DMS153 treated with DMSO at 0.1 percent for 48 hours (cell line): Measurements from ENCODE around the gene CEP97.
"Not testable (repeated sequence)": the region's sequence is repeated elsewhere in the genome, so short reads cannot be mapped to it uniquely, and the experiment has no call there.

Experiments used
- DNase-seq: peaks from one replicate; lab custom pipeline; 2025; ENCODE audit not compliant: unreplicated experiment; lab: John Stamatoyannopoulos, UW

CEP97 gene

GRCh38 chr3:101702726-101703125, 21.7 kb upstream of the CEP97 start:
- DNase-seq = no peak

- DNase-seq = no peak
Observed at GRCh38 chr3:101703169-101703568, 21.2 kb upstream of the CEP97 start.

- not testable (repeated sequence) for DNase-seq
Observed at GRCh38 chr3:101704639-101705038, 19.8 kb upstream of the CEP97 start.

- DNase-seq = no peak
Observed at GRCh38 chr3:101709126-101709525, 15.3 kb upstream of the CEP97 start.

- no peak for DNase-seq
Observed at GRCh38 chr3:101718455-101718854, 6.0 kb upstream of the CEP97 start.

- DNase-seq = no peak
Observed at GRCh38 chr3:101719604-101720185, 4.7 kb upstream of the CEP97 start.

- DNase-seq = no peak
Observed at GRCh38 chr3:101720851-101721840, 3.3 kb upstream of the CEP97 start.

GRCh38 chr3:101722394-101723173, 1.8 kb upstream of the CEP97 start:
- no peak for DNase-seq

- peak; percentile 14 for DNase-seq
Observed at GRCh38 chr3:101725194-101725889, 928 bp downstream of the CEP97 start.

- DNase-seq = no peak
Observed at GRCh38 chr3:101725890-101726275, 1.5 kb downstream of the CEP97 start.

- no peak for DNase-seq
Observed at GRCh38 chr3:101729586-101729985, 5.2 kb downstream of the CEP97 start.

GRCh38 chr3:101730839-101731238, 6.4 kb downstream of the CEP97 start:
- DNase-seq = no peak

- no peak for DNase-seq
Observed at GRCh38 chr3:101732240-101732641, 7.8 kb downstream of the CEP97 start.

GRCh38 chr3:101735833-101736232, 11.4 kb downstream of the CEP97 start:
- no peak for DNase-seq

- not testable (repeated sequence) for DNase-seq
Observed at GRCh38 chr3:101741914-101742313, 17.5 kb downstream of the CEP97 start.

GRCh38 chr3:101744811-101745210, 20.4 kb downstream of the CEP97 start:
- no peak for DNase-seq

GRCh38 chr3:101745934-101746333, 21.5 kb downstream of the CEP97 start:
- not testable (repeated sequence) for DNase-seq

GRCh38 chr3:101753386-101754113, 29.1 kb downstream of the CEP97 start:
- DNase-seq = not testable (repeated sequence)

GRCh38 chr3:101758224-101758623, 33.8 kb downstream of the CEP97 start:
- no peak for DNase-seq

- DNase-seq = no peak
Observed at GRCh38 chr3:101762041-101762646, 37.7 kb downstream of the CEP97 start.
